Measurements from ENCODE around the gene CELF2. TPM values are rescaled to one million over a fixed set of nuclear protein-coding genes. Genes with fewer than 3 reads are reported as not detected.
A peak's percentile ranks its signal among the peaks of the same experiment; 100 is the strongest.

CELF2 gene
- total RNA-seq: 110 TPM
- long read RNA-seq, full-length matches to known transcripts: 12 of 157 reads
- long read RNA-seq, partial matches to known transcripts: 39 of 157 reads
- long read RNA-seq, other reads (novel, unspliced or antisense): 106 of 157 reads

- ATAC-seq (peak; percentile 92), DNase-seq (peak; percentile 93)
- H3K4me3 ChIP-seq: peak within 1 kb of the TSS; percentile 63
- TF ChIP-seq CTCF (IDR thresholded peaks at IDR 0.05): no peak
- H3K27me3 ChIP-seq: peaks cover 12% of the 10 kb centered on the region
- peak within 1 kb of the TSS; percentile 84 for H3K27ac ChIP-seq
- intact Hi-C loops (cut with DNase I): no loop called here
- no peaks in the 10 kb centered on the region for H3K36me3 ChIP-seq
- H3K4me1 ChIP-seq: peaks cover 21% of the 10 kb centered on the region
- H3K9me3 ChIP-seq: no peaks in the 10 kb centered on the region
Measured at GRCh38 chr10:11017570-11018431, at the start of gene CELF2. Gene CELF2, plus strand, starts transcription at chr10:11017872. Its CDS starts 218 bp downstream, at chr10:11018090.

- intact Hi-C loops (cut with DNase I): no loop called here
- TF ChIP-seq CTCF (IDR thresholded peaks at IDR 0.05): no peak
- H3K27ac ChIP-seq: no peak overlapping the region
- no peaks in the 10 kb centered on the region for H3K9me3 ChIP-seq
- no peak for DNase-seq
- no peaks in the 10 kb centered on the region for H3K36me3 ChIP-seq
- H3K27me3 ChIP-seq: no peaks in the 10 kb centered on the region
- ATAC-seq: no peak
- H3K4me1 ChIP-seq: no peaks in the 10 kb centered on the region
- no peak overlapping the region for H3K4me3 ChIP-seq
Measured at GRCh38 chr10:10968257-10968588, 49.4 kb upstream of the CELF2 start.

- Histone ChIP-seq H3K27me3 (no peaks in the 10 kb centered on the region), H3K27ac (no peak overlapping the region), H3K4me3 (no peak overlapping the region), H3K9me3 (no peaks in the 10 kb centered on the region), H3K4me1 (no peaks in the 10 kb centered on the region), H3K36me3 (no peaks in the 10 kb centered on the region)
- DNase-seq (no peak), ATAC-seq (no peak)
- no peak for TF ChIP-seq CTCF (IDR thresholded peaks at IDR 0.05)
- intact Hi-C loops (cut with DNase I): no loop called here
Measured at GRCh38 chr10:10973310-10973709, 44.4 kb upstream of the CELF2 start.

GRCh38 chr10:10975647-10976046 is 42.0 kb upstream of the CELF2 start:
- no peaks in the 10 kb centered on the region for H3K4me1 ChIP-seq
- H3K27ac ChIP-seq: no peak overlapping the region
- TF ChIP-seq CTCF (IDR thresholded peaks at IDR 0.05): no peak
- H3K9me3 ChIP-seq: no peaks in the 10 kb centered on the region
- no peak overlapping the region for H3K4me3 ChIP-seq
- ATAC-seq: no peak
- no peaks in the 10 kb centered on the region for H3K36me3 ChIP-seq
- no peaks in the 10 kb centered on the region for H3K27me3 ChIP-seq
- intact Hi-C loops (cut with DNase I): no loop called here
- DNase-seq: no peak

GRCh38 chr10:10976652-10977051 is 41.0 kb upstream of the CELF2 start:
- Histone ChIP-seq H3K36me3 (no peaks in the 10 kb centered on the region), H3K9me3 (no peaks in the 10 kb centered on the region), H3K4me3 (no peak overlapping the region), H3K27ac (no peak overlapping the region), H3K27me3 (no peaks in the 10 kb centered on the region), H3K4me1 (no peaks in the 10 kb centered on the region)
- no peak for DNase-seq
- intact Hi-C loops (cut with DNase I): no loop called here
- TF ChIP-seq CTCF (IDR thresholded peaks at IDR 0.05): no peak
- ATAC-seq: no peak
